H1 (cell line): ENCODE results near the gene LITAFD. TPM values are rescaled to one million over a fixed set of nuclear protein-coding genes. Genes with fewer than 3 reads are reported as not detected.

Experiments
- CTCF ChIP-seq, 3 experiments: IDR thresholded peaks; 1 replicate in 2 of 3; 2 replicates in 1 of 3; pipeline versions ENCODE4 v1.5.1 to v1.6.1; 2011; ENCODE audit warnings: low read length in 3 of 3, mild to moderate bottlenecking in 3 of 3, inconsistent platforms in 2 of 3, low read depth in 1 of 3, moderate library complexity in 1 of 3; ENCODE audit not compliant: insufficient read depth in 1 of 3; ENCODE audit errors: control extremely low read depth in 1 of 3
- polyA plus RNA-seq, 7 experiments: library from polyadenylated mRNA; depleted of rRNA in 3 of 7; stranded (reverse) in 5 of 7; unstranded in 2 of 7; fragments of >200 nt in 5 of 7; fragments of 200-250 nt in 2 of 7; gene quantifications; 1 replicate in 5 of 7; 2 replicates in 1 of 7; 4 replicates in 1 of 7; pipeline versions ENCODE4 v1.2.1 to v1.2.3, GENCODE V29; 2011 to 2013; ENCODE audit warnings: missing spikeins in 2 of 7, mixed read lengths in 2 of 7
- total RNA-seq: library from RNA; stranded (reverse); fragmentation: NEBNext Ultra II Directional; extraction: Animal tissue kit (Norgen Biotek cat#: 25700); gene quantifications from 2 replicates; pipeline ENCODE4 v1.2.1, GENCODE V29; 2021

Gene LITAFD
- total and polyA plus RNA-seq, 2 of the 8 experiments (the other 6 are each of a cell fraction or from before 2014, with no cell fraction given), result not detected

- TF ChIP-seq CTCF (IDR thresholded peaks at IDR 0.05; ENCODE audit: control extremely low read depth in 1 of 3, insufficient read depth in 1 of 3, low read depth in 1 of 3, low read length in 3 of 3), result no peak
Observed at GRCh38 chr16:8853611-8854010, 28.5 kb upstream of the LITAFD start (continued).
